Kidney epithelial cell (primary cell): ENCODE data around the gene ARHGEF17. TPM values are rescaled to one million over a fixed set of nuclear protein-coding genes. Genes with fewer than 3 reads are reported as not detected.

ENCODE experiments used
- DNase-seq: peaks from one replicate; pipeline ENCODE4 v3.0.0-alpha.2; 2010; ENCODE audit warnings: low read depth
- H3K27me3 ChIP-seq: 2 replicates; pipeline ENCODE4 v1.6.0; 2011; ENCODE audit warnings: low read length; ENCODE audit not compliant: control insufficient read depth, insufficient read depth
- H3K36me3 ChIP-seq: 2 replicates; pipeline ENCODE4 v1.5.1; 2011; ENCODE audit warnings: low read length; ENCODE audit not compliant: control insufficient read depth, insufficient read depth
- H3K4me3 ChIP-seq: 2 replicates; pipeline ENCODE4 v1.5.1; 2011; ENCODE audit warnings: low read depth, mild to moderate bottlenecking, control low read depth, low read length
- total RNA-seq: library from RNA; depleted of rRNA; stranded (reverse); fragments of >200 nt; gene quantifications from 2 replicates; pipeline ENCODE4 v1.2.3, GENCODE V29; 2015
- TF ChIP-seq, protein P1 (sequence below): IDR thresholded peaks from 2 replicates; pipeline ENCODE4 v1.5.1; 2011; ENCODE audit warnings: mild to moderate bottlenecking, moderate library complexity, low read length, control low read depth, inconsistent platforms; ENCODE audit not compliant: insufficient read depth, poor library complexity, severe bottlenecking

ARHGEF17 gene
- total RNA-seq, 1 donor from 2014 or later = 25.5 TPM

DNA sequence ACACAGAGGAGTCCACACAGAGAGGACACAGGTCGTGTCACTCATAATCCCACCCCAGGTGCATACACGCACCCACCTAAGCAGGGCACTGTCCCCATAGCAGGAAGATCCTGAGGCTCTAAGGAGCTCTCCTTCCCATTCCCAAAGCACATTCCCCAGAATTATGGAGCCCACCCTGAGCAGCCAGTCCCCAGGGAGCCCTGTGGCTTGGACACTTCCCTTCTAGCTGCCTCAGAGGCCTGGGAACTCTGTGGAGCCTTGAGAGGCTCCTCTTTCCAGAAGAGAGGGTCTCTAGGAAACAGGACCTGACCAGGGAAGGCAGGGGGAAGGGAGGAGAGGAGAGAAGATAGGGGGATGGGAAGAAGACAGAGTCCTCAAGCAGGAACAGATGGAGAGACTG lies 29.8 kb downstream of the ARHGEF17 start:
- Histone ChIP-seq H3K4me3 (no peak overlapping the region), H3K27me3 (no peaks in the 10 kb centered on the region), H3K36me3 (no peaks in the 10 kb centered on the region)
- no peak for DNase-seq
- TF ChIP-seq, protein P1, sequence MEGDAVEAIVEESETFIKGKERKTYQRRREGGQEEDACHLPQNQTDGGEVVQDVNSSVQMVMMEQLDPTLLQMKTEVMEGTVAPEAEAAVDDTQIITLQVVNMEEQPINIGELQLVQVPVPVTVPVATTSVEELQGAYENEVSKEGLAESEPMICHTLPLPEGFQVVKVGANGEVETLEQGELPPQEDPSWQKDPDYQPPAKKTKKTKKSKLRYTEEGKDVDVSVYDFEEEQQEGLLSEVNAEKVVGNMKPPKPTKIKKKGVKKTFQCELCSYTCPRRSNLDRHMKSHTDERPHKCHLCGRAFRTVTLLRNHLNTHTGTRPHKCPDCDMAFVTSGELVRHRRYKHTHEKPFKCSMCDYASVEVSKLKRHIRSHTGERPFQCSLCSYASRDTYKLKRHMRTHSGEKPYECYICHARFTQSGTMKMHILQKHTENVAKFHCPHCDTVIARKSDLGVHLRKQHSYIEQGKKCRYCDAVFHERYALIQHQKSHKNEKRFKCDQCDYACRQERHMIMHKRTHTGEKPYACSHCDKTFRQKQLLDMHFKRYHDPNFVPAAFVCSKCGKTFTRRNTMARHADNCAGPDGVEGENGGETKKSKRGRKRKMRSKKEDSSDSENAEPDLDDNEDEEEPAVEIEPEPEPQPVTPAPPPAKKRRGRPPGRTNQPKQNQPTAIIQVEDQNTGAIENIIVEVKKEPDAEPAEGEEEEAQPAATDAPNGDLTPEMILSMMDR = no peak

DNA sequence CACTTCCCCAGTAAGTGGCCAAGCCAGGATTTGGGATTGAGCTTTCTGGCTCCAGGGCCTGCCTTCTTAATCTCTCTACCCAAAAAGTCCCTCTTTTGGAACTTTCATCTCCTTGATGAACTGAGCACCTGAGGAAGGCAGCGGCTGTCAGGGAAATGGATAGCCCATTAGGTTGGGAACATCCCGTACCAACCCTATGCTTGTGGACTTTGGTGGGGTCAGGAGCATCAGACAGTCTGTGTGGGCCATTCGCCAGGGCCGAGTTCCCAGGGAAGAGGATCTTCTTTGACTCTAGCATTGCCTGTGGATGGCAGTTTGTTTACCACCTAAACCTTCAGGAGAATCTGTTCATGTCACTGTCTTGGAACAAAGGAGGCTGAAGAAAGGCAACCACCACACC lies 30.2 kb downstream of the ARHGEF17 start:
- H3K4me3 ChIP-seq = no peak overlapping the region
- TF ChIP-seq, protein P1 = no peak
- no peak for DNase-seq
- no peaks in the 10 kb centered on the region for H3K27me3 ChIP-seq
- no peaks in the 10 kb centered on the region for H3K36me3 ChIP-seq

DNA sequence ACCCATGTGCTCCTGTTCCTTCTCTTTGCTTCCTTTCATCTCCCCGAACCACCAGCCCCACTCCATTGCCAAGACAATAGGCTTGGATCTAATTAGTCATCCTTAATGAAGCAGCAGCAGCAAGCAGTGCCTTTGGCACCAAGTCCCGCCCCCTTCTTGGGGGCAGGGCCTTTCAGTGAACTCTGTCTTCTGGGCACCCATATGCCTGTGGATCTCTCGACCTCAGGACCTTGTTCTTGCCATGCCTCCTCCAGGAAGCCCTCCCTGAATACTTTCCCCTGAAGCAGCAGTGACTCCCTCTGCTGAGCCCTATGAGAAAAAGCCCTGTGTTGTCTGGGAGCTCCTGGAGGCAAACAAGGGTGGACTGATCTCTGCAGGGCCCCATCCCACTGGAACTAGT lies 32.1 kb downstream of the ARHGEF17 start:
- Histone ChIP-seq H3K4me3 (no peak overlapping the region), H3K36me3 (no peaks in the 10 kb centered on the region), H3K27me3 (no peaks in the 10 kb centered on the region)
- TF ChIP-seq, protein P1 = no peak
- DNase-seq = no peak

DNA sequence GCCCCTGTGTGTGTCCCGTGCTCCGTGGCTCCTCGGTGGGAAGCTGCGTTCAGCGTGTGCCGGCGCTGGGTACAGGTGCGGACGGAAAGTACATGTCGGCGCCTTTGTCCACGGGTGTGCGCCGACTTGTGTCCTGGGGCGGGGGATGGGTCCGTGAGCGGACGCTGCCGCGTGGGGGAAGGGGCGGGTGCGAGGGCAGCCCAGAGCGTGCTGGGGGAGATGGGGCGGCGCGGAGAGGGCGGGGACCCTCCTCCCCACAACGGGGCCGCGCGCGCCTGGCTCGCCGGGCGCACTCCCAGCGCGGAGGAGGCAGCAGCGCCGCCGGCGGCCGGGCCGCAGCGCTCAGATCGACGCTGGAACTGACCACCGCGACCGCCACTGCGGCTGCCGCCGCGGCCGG lies 34.6 kb downstream of the ARHGEF17 start:
- Histone ChIP-seq H3K36me3 (no peaks in the 10 kb centered on the region), H3K27me3 (no peaks in the 10 kb centered on the region), H3K4me3 (peak overlapping the region; percentile 33)
- TF ChIP-seq, protein P1 = no peak
- no peak for DNase-seq

DNA sequence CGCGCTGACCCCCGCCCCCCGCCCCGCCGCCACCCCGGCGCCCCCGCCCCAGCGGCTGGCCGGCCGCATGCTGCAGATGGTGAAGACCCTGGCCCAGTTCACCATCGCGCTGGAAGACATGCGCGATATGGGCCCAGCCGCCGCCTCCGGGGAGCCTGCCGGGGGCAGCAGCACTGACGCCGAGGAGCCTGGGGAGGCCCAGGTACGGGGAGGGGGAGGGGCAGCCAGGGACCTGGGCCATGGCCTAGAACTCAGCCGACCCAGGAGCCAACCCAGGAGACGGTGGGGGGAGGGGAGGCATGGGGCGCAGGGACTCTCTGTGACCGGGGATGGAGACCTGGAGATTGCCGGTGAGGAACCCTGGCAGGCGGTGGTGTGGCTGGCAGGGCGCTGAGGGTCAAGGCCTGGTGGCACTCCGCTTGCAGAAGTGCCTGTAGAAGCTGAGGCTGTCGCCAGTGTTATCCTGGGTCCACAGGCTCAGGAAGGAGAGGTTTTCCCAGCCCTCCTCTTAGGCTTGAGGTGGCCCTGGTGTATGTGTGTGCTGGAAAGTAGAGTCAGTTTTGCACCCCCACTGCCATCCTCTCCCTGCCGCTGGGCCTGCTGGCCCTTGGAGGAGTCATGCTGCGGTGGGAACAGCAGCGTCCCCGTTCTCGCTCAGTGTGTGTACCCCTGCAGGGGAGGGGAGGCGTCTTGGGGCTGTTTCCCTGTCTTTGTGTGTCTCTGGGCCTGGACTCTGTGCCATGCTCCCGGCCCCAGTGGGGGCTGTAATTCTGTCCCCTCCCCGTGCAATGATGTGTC lies 35.2 kb downstream of the ARHGEF17 start:
- peak overlapping the region; percentile 33 for H3K4me3 ChIP-seq
- no peaks in the 10 kb centered on the region for H3K36me3 ChIP-seq
- TF ChIP-seq, protein P1 = no peak

DNA sequence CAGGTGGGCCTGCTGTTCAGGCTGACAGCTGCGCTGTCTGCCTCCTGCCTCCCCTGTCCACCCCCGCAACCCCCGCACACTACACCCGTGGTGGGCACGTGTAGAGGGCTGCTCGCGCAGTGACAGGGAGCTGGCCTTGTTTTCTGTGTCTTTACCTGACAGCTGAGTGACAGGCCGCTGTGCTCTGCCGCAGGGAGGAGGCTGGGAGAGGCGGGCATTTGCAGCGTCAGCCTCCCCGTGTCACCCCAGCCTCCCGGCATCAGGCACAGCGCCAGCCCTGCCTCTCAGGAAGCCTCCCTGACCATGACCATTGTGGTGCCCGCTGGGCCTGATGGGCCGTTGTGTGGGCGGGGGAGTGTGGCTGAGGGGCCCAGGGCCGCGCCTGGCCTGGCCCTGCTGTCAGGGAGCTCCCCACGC lies 36.1 kb downstream of the ARHGEF17 start:
- H3K36me3 ChIP-seq = no peaks in the 10 kb centered on the region
- H3K27me3 ChIP-seq = no peaks in the 10 kb centered on the region
- DNase-seq = no peak
- H3K4me3 ChIP-seq = no peak overlapping the region
- TF ChIP-seq, protein P1 = no peak

More for the DNA sequence above, 35.2 kb downstream of the ARHGEF17 start:
- no peaks in the 10 kb centered on the region for H3K27me3 ChIP-seq
- DNase-seq = no peak
